SK-N-MC (cell line): ENCODE data around the gene STON1.

Experiments
- EZH2 ChIP-seq: fragments of 200-600 bp; sonication (generic); IDR thresholded peaks from one replicate; pipeline ENCODE4 v1.6.1; 2017; ENCODE audit warnings: antibody characterized with exemption
- POLR2AphosphoS5 ChIP-seq: IDR thresholded peaks from 2 replicates; pipeline ENCODE4 v1.6.1; 2012; ENCODE audit warnings: mild to moderate bottlenecking, low read depth, low read length, borderline replicate concordance

- TF ChIP-seq EZH2 = no peak
- TF ChIP-seq POLR2AphosphoS5 = no peak
These were observed 54.6 kb downstream of the STON1 start for GRCh38 chr2:48584551-48584950.
